GM13977 (cell line): ENCODE results near the gene HIPK3.

Experiments used
- DNase-seq: peaks from one replicate; pipeline ENCODE4 v3.0.0; 2012; ENCODE audit warnings: low spot score
- CTCF ChIP-seq: IDR thresholded peaks from 2 replicates; pipeline ENCODE4 v1.5.1; 2012; ENCODE audit warnings: mild to moderate bottlenecking, control low read depth; ENCODE audit not compliant: insufficient read depth; ENCODE audit errors: extremely low read depth, missing control alignments
- in situ Hi-C: fragments of 300-500 bp; cut with MboI; formaldehyde crosslinking; loops from one replicate; pipeline ENCODE4 v1.12.0; 2022; ENCODE audit warnings: low sequenced_read_pairs, low pct_unique_long_range_greater_than_20kb, mixed read lengths, inconsistent platforms; ENCODE audit not compliant: unreplicated experiment

The HIPK3 gene

GRCh38 chr11:33284818-33285217, 27.6 kb downstream of the HIPK3 start:
- no peak for DNase-seq
- no peak for TF ChIP-seq CTCF
- in situ Hi-C loops: no loop called here

GRCh38 chr11:33290319-33290718, 33.1 kb downstream of the HIPK3 start:
- in situ Hi-C loops: no loop called here
- TF ChIP-seq CTCF: no peak
- no peak for DNase-seq

GRCh38 chr11:33291004-33291777, 34.0 kb downstream of the HIPK3 start:
- TF ChIP-seq CTCF: no peak
- in situ Hi-C loops: no loop called here
- peak; percentile 61 for DNase-seq

GRCh38 chr11:33292311-33292710, 35.1 kb downstream of the HIPK3 start:
- DNase-seq: no peak
- TF ChIP-seq CTCF: no peak
- in situ Hi-C loops: no loop called here

GRCh38 chr11:33294224-33294623, 37.0 kb downstream of the HIPK3 start:
- no peak for TF ChIP-seq CTCF
- in situ Hi-C loops: no loop called here
- DNase-seq: no peak

GRCh38 chr11:33294797-33295196, 37.6 kb downstream of the HIPK3 start:
- in situ Hi-C loops: no loop called here
- DNase-seq: no peak
- TF ChIP-seq CTCF: no peak
